HepG2 (cell line): ENCODE data around the gene TNFRSF21.

Experiments
- FOXM1 ChIP-seq: sonication (generic); formaldehyde crosslinking; IDR thresholded peaks from 2 replicates; pipeline ENCODE4 v1.5.0; 2020; ENCODE audit warnings: missing genetic modification reagents
- GTF2F1 ChIP-seq: fragments of 150-350 bp; IDR thresholded peaks from 2 replicates; pipeline ENCODE4 v1.6.1; 2014; ENCODE audit warnings: low read length
- NFE2L2 ChIP-seq: fragments of 150-350 bp; IDR thresholded peaks from 2 replicates; pipeline ENCODE4 v1.6.1; 2014; ENCODE audit warnings: low read length
- PHF20 ChIP-seq: sonication (generic); formaldehyde crosslinking; IDR thresholded peaks from 2 replicates; pipeline ENCODE4 v1.5.0; 2020; ENCODE audit warnings: mild to moderate bottlenecking, missing genetic modification reagents
- ZNF335 ChIP-seq: sonication (generic); formaldehyde crosslinking; IDR thresholded peaks from 2 replicates; pipeline ENCODE4 v1.4.0; 2020; ENCODE audit warnings: missing genetic modification reagents
- ZNF83 ChIP-seq: sonication (generic); formaldehyde crosslinking; IDR thresholded peaks from 2 replicates; pipeline ENCODE4 v1.4.0; 2020; ENCODE audit warnings: missing genetic modification reagents, mild to moderate bottlenecking, borderline replicate concordance
- TF ChIP-seq, protein P1 (sequence below), 2 experiments: fragments of 450-650 bp in 1 of 2; sonication (generic) in 1 of 2; formaldehyde crosslinking in 1 of 2; IDR thresholded peaks; 2 replicates each; pipeline versions ENCODE4 v1.6.1 to v1.8.0; 2016 to 2022; ENCODE audit warnings: antibody characterized with exemption in 1 of 2, mild to moderate bottlenecking in 1 of 2, missing genetic modification reagents in 1 of 2
- TF ChIP-seq, protein P2 (sequence below): sonication (generic); formaldehyde crosslinking; IDR thresholded peaks from 2 replicates; pipeline ENCODE4 v1.5.0; 2020; ENCODE audit warnings: mild to moderate bottlenecking, missing genetic modification reagents, moderate library complexity

DNA sequence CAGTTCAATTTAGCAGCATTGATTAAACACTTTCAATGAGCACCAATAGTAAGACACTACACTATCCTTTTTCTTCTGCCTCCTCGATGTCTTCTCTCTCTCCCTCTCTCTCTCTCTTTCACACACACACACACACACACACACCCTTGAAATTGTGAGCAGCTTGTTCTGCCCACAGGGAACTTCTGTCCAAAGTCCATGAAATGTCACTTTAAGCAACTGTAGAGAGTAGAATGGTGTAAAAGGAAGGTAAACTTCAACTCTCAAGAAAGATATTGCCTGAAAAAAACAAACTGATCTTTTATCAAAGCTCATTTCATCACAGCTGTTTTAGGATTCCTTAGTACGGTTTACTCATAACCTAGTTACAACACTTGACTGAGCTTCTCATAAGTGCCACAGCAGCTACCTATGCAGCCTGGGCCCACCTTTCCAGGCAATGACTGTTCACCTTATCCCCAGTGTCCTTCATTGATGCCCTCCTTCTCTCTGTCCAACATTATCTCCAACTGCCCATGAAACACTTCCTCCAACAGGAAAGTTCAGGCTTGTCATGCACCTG lies 107.0 kb downstream of the TNFRSF21 start:
- TF ChIP-seq, protein P1, sequence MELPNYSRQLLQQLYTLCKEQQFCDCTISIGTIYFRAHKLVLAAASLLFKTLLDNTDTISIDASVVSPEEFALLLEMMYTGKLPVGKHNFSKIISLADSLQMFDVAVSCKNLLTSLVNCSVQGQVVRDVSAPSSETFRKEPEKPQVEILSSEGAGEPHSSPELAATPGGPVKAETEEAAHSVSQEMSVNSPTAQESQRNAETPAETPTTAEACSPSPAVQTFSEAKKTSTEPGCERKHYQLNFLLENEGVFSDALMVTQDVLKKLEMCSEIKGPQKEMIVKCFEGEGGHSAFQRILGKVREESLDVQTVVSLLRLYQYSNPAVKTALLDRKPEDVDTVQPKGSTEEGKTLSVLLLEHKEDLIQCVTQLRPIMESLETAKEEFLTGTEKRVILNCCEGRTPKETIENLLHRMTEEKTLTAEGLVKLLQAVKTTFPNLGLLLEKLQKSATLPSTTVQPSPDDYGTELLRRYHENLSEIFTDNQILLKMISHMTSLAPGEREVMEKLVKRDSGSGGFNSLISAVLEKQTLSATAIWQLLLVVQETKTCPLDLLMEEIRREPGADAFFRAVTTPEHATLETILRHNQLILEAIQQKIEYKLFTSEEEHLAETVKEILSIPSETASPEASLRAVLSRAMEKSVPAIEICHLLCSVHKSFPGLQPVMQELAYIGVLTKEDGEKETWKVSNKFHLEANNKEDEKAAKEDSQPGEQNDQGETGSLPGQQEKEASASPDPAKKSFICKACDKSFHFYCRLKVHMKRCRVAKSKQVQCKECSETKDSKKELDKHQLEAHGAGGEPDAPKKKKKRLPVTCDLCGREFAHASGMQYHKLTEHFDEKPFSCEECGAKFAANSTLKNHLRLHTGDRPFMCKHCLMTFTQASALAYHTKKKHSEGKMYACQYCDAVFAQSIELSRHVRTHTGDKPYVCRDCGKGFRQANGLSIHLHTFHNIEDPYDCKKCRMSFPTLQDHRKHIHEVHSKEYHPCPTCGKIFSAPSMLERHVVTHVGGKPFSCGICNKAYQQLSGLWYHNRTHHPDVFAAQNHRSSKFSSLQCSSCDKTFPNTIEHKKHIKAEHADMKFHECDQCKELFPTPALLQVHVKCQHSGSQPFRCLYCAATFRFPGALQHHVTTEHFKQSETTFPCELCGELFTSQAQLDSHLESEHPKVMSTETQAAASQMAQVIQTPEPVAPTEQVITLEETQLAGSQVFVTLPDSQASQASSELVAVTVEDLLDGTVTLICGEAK (IDR thresholded peaks at IDR 0.05): no peak
- TF ChIP-seq, protein P1 (CRISPR knock-in tag; IDR thresholded peaks at IDR 0.05): no peak
- no peak for TF ChIP-seq ZNF335 (CRISPR knock-in tag)
- TF ChIP-seq GTF2F1: no peak
- TF ChIP-seq, protein P2, sequence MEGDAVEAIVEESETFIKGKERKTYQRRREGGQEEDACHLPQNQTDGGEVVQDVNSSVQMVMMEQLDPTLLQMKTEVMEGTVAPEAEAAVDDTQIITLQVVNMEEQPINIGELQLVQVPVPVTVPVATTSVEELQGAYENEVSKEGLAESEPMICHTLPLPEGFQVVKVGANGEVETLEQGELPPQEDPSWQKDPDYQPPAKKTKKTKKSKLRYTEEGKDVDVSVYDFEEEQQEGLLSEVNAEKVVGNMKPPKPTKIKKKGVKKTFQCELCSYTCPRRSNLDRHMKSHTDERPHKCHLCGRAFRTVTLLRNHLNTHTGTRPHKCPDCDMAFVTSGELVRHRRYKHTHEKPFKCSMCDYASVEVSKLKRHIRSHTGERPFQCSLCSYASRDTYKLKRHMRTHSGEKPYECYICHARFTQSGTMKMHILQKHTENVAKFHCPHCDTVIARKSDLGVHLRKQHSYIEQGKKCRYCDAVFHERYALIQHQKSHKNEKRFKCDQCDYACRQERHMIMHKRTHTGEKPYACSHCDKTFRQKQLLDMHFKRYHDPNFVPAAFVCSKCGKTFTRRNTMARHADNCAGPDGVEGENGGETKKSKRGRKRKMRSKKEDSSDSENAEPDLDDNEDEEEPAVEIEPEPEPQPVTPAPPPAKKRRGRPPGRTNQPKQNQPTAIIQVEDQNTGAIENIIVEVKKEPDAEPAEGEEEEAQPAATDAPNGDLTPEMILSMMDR: no peak
- TF ChIP-seq PHF20: no peak
- no peak for TF ChIP-seq ZNF83 (CRISPR knock-in tag)
- TF ChIP-seq NFE2L2: no peak
- no peak for TF ChIP-seq FOXM1
